ENCODE measurements around the gene DOK7. TPM values are rescaled to one million over a fixed set of nuclear protein-coding genes. Genes with fewer than 3 reads are reported as not detected.

DOK7 gene
- total and polyA plus RNA-seq, 2 of the 4 experiments (the other 2 are of a cell fraction): not detected

DNA sequence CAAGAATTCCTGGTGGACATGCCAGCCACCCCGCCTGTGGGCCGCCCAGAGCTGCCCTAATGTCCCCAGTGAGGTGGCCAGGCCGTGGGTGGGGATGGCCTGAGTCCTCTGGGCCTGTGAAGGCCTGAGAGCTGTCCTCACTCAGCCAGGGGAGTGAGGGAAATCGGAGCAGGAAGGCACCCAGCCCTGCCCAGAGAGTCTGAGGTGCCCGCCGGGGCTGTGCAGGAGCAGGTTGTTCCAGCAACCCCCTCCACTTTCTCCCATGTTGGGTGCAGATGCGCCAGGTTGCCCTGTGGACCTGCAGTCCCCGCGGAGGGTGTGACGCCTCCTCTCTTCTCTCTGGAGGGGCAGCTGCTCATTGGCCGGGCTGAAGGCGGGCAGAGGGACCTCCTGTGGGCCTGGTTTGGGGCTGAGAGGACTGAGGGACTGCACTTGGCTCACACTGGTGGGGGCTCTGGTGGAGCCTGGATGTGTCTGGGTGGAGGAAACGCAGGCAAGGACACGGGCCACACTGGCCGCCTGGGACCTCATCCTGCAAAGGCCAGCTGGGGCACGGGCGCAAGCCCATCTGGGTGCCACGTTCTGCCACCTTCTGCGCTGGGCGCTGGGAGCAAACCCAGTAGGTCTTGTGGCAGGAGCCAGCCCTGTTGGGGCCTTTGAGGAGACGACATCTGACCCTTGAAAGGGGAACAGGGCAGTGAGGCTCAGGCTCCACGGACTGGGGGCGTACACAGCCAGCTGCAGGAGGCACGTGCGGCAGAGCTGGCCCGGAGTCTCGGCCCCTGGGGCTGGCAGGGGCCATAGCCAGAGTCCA, 14.0 kb downstream of the DOK7 start:
- H3K9me3 ChIP-seq (ENCODE audit: control insufficient read depth, insufficient read depth, low read length): no peaks in the 10 kb centered on the region
- 83% methylated on average over 8 of the region's 27 CpGs; no CpG with 5 or more reads in 1 of the 2 experiments for WGBS, 2 experiments (ENCODE audit: extremely low coverage in 2 of 2, insufficient read length in 1 of 2)
- no peak overlapping the region for H4K91ac ChIP-seq (ENCODE audit: insufficient read depth, low read depth, low read length)
- H3K23ac ChIP-seq (ENCODE audit: low read depth, low read length): no peak overlapping the region
- in situ Hi-C loops (cut with MboI; ENCODE audit: low sequenced_read_pairs) (no loop called here), intact Hi-C loops (cut with micrococcal nuclease) (no loop called here), dilution Hi-C loops (cut with HindIII; ENCODE audit: low sequenced_read_pairs, unreplicated experiment) (no loop called here)
- ATAC-seq (ENCODE audit: low read depth) (no peak), DNase-seq (no peak)
- no peak overlapping the region for H4K8ac ChIP-seq (ENCODE audit: low read depth in 2 of 2, low read length in 2 of 2)
- no peak overlapping the region for H2AK9ac ChIP-seq (replicated peaks; ENCODE audit: low read depth, low read length, poor library complexity)
- no peak overlapping the region for H3K4me2 ChIP-seq (ENCODE audit: low read depth, low read length)
- H3K56ac ChIP-seq (ENCODE audit: extremely low read depth, insufficient read depth, low read length): no peak overlapping the region
- H2BK5ac ChIP-seq (ENCODE audit: low read depth, low read length, poor library complexity, severe bottlenecking): no peak overlapping the region
- H3K14ac ChIP-seq (replicated peaks; ENCODE audit: low read depth, low read length): no peak overlapping the region
- H4K5ac ChIP-seq (ENCODE audit: low read depth, low read length): no peak overlapping the region
- CTCF ChIA-PET: interaction anchor here (0.6 to 0.8 kb wide), 2 partner anchors 28 to 466 kb away, joined by 3 read pairs; no protein-coding TSS in a partner anchor
- POLR2A ChIA-PET (ENCODE audit: unreplicated experiment): no interaction called here
- no peak overlapping the region for H2AFZ ChIP-seq (replicated peaks; ENCODE audit: low read length, poor library complexity)
- no peaks in the 10 kb centered on the region for H3K4me1 ChIP-seq (ENCODE audit: control insufficient read depth, insufficient read depth, low read length)
- peaks cover 40% of the 10 kb centered on the region for H3K27me3 ChIP-seq (ENCODE audit: control insufficient read depth, insufficient read depth, low read length)
- no peaks in the 10 kb centered on the region for H3K36me3 ChIP-seq (ENCODE audit: control insufficient read depth, insufficient read depth, low read length)
- no peak overlapping the region for H2BK20ac ChIP-seq (ENCODE audit: low read depth, low read length)
- no peak overlapping the region for H2BK15ac ChIP-seq (ENCODE audit: low read depth, low read length)
- no peaks in the 10 kb centered on the region for H3K9me1 ChIP-seq (ENCODE audit: insufficient read depth, low read length)
- H3K4ac ChIP-seq (ENCODE audit: low read depth, low read length): no peak overlapping the region
- no peak overlapping the region for H3K18ac ChIP-seq (ENCODE audit: low read depth, low read length)
- no peaks in the 10 kb centered on the region for H3K79me1 ChIP-seq (ENCODE audit: low read depth in 1 of 2, low read length in 2 of 2)
- H3K9ac ChIP-seq (ENCODE audit: low read depth, low read length): no peak overlapping the region
- no peak overlapping the region for H2BK120ac ChIP-seq (ENCODE audit: low read depth, low read length)
- H2AK5ac ChIP-seq (ENCODE audit: low read depth, low read length): no peak overlapping the region
- no peak overlapping the region for H3K27ac ChIP-seq (ENCODE audit: insufficient read depth, low read length)
- no TSS peak for BruUV-seq (replicated peaks)
- no peak overlapping the region for H3K4me3 ChIP-seq (ENCODE audit: insufficient read depth, low read depth, low read length)
- no peak for TF ChIP-seq BHLHE40 (IDR thresholded peaks at IDR 0.05; ENCODE audit: low read depth, low read length)
- TF ChIP-seq CHD1 (IDR thresholded peaks at IDR 0.05; ENCODE audit: low read depth, low read length): no peak
- TF ChIP-seq SMC3 (IDR thresholded peaks at IDR 0.05; ENCODE audit: low read depth, low read length): no peak
- no peak for TF ChIP-seq MAZ (IDR thresholded peaks at IDR 0.05; ENCODE audit: borderline replicate concordance, low read depth, low read length)
- TF ChIP-seq MXI1 (IDR thresholded peaks at IDR 0.05; ENCODE audit: borderline replicate concordance, low read depth, low read length): no peak
- TF ChIP-seq RCOR1 (IDR thresholded peaks at IDR 0.05; ENCODE audit: insufficient replicate concordance, low read length): no peak
- TF ChIP-seq, protein P1, sequence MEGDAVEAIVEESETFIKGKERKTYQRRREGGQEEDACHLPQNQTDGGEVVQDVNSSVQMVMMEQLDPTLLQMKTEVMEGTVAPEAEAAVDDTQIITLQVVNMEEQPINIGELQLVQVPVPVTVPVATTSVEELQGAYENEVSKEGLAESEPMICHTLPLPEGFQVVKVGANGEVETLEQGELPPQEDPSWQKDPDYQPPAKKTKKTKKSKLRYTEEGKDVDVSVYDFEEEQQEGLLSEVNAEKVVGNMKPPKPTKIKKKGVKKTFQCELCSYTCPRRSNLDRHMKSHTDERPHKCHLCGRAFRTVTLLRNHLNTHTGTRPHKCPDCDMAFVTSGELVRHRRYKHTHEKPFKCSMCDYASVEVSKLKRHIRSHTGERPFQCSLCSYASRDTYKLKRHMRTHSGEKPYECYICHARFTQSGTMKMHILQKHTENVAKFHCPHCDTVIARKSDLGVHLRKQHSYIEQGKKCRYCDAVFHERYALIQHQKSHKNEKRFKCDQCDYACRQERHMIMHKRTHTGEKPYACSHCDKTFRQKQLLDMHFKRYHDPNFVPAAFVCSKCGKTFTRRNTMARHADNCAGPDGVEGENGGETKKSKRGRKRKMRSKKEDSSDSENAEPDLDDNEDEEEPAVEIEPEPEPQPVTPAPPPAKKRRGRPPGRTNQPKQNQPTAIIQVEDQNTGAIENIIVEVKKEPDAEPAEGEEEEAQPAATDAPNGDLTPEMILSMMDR (conservative IDR thresholded peaks at IDR 0.05; ENCODE audit: low read depth, low read length): no peak
- TF ChIP-seq, protein P2, sequence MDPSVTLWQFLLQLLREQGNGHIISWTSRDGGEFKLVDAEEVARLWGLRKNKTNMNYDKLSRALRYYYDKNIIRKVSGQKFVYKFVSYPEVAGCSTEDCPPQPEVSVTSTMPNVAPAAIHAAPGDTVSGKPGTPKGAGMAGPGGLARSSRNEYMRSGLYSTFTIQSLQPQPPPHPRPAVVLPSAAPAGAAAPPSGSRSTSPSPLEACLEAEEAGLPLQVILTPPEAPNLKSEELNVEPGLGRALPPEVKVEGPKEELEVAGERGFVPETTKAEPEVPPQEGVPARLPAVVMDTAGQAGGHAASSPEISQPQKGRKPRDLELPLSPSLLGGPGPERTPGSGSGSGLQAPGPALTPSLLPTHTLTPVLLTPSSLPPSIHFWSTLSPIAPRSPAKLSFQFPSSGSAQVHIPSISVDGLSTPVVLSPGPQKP (IDR thresholded peaks at IDR 0.05; ENCODE audit: borderline replicate concordance, low read depth, low read length): no peak
- TF ChIP-seq RAD21 (IDR thresholded peaks at IDR 0.05; ENCODE audit: low read length): no peak
- H4K20me1 ChIP-seq (ENCODE audit: insufficient read depth, low read length): no peaks in the 10 kb centered on the region
